ENCODE data around the gene IGFL3. TPM values are rescaled to one million over a fixed set of nuclear protein-coding genes. Genes with fewer than 3 reads are reported as not detected.
A peak's percentile ranks its signal among the peaks of the same experiment; 100 is the strongest.
"Not testable (repeated sequence)": the region's sequence is repeated elsewhere in the genome, so short reads cannot be mapped to it uniquely, and the experiment has no call there.

The IGFL3 gene
- total RNA-seq, 4 donors from 2014 or later, result not detected

DNA sequence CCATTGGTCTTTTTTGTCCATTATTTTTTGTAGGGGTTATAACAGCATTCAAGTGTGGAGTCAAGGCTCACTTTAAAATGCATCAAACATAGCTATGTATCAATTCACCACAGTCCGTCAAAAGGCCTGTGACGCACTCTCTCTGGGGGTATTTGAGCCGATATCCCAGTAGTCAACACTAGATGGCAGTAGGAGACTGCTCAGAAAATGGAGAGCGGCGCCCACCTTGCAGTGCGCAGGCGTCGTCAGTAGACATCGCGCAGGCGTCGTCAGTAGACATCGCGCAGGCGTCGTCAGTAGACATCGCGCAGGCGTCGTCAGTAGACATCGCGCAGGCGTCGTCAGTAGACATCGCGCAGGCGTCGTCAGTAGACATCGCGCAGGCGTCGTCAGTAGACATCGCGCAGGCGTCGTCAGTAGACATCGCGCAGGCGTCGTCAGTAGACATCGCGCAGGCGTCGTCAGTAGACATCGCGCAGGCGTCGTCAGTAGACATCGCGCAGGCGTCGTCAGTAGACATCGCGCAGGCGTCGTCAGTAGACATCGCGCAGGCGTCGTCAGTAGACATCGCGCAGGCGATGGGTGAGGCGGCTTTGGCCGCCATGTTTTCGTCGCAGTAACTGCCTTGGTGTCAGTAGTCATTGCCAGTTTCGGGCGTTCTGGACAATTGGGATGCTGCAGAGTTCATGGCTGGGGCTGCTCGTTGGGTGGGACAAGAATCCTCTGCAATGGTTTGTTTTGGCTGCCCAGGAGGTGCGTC, 45.7 kb downstream of the IGFL3 start:
- TF ChIP-seq, protein P1, sequence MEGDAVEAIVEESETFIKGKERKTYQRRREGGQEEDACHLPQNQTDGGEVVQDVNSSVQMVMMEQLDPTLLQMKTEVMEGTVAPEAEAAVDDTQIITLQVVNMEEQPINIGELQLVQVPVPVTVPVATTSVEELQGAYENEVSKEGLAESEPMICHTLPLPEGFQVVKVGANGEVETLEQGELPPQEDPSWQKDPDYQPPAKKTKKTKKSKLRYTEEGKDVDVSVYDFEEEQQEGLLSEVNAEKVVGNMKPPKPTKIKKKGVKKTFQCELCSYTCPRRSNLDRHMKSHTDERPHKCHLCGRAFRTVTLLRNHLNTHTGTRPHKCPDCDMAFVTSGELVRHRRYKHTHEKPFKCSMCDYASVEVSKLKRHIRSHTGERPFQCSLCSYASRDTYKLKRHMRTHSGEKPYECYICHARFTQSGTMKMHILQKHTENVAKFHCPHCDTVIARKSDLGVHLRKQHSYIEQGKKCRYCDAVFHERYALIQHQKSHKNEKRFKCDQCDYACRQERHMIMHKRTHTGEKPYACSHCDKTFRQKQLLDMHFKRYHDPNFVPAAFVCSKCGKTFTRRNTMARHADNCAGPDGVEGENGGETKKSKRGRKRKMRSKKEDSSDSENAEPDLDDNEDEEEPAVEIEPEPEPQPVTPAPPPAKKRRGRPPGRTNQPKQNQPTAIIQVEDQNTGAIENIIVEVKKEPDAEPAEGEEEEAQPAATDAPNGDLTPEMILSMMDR (IDR thresholded peaks at IDR 0.05 in 4 of 5, conservative IDR thresholded peaks at IDR 0.05 in 1 of 5), result peak in 4 of 5 experiments; percentile 14 to 32 (median 20)
- H3K27ac ChIP-seq; H3K4me3 ChIP-seq; H3K36me3 ChIP-seq; H3K4me1 ChIP-seq; ATAC-seq; H3K9me3 ChIP-seq; DNase-seq; in situ Hi-C loops (cut with MboI; ENCODE audit: low sequenced_read_pairs in 4 of 4); intact Hi-C loops (cut with DNase I; ENCODE audit: low total_unique reads): not testable (repeated sequence)
- peaks cover 48 to 57% (median 48%) of the 10 kb centered on the region in 3 donors for H3K27me3 ChIP-seq

DNA sequence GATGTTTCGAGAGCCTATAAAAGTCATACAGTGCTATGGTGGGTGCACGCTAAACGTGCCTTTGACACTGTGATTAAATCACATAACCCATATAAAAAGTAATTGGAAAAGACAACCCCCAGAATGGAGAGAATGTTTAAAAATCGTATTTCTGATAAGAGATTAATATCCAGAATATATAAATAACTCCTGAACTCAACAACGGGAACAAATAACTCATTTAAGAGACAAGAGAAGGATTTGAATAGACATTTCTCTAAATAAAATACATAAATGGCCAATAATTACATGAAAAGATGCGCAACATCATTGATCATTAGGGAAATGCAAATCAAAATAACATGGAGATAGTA, 46.7 kb downstream of the IGFL3 start:
- Histone ChIP-seq H3K4me3 (no peak overlapping the region), H3K36me3 (no peaks in the 10 kb centered on the region), H3K27me3 (peaks cover 48 to 58% (median 48%) of the 10 kb centered on the region in 3 donors), H3K4me1 (no peaks in the 10 kb centered on the region), H3K9me3 (no peaks in the 10 kb centered on the region), H3K27ac (no peak overlapping the region)
- in situ Hi-C loops (cut with MboI; ENCODE audit: low sequenced_read_pairs in 4 of 4) (no loop called here), intact Hi-C loops (cut with DNase I; ENCODE audit: low total_unique reads) (loop anchor here (2.0 kb wide), 1 partner anchor 49 kb away; no protein-coding TSS in a partner anchor)
- DNase-seq, result no peak
- TF ChIP-seq, protein P1 (IDR thresholded peaks at IDR 0.05 in 4 of 5, conservative IDR thresholded peaks at IDR 0.05 in 1 of 5), result no peak
- no peak for TF ChIP-seq POLR2A (IDR thresholded peaks at IDR 0.05)
- no peak for ATAC-seq

DNA sequence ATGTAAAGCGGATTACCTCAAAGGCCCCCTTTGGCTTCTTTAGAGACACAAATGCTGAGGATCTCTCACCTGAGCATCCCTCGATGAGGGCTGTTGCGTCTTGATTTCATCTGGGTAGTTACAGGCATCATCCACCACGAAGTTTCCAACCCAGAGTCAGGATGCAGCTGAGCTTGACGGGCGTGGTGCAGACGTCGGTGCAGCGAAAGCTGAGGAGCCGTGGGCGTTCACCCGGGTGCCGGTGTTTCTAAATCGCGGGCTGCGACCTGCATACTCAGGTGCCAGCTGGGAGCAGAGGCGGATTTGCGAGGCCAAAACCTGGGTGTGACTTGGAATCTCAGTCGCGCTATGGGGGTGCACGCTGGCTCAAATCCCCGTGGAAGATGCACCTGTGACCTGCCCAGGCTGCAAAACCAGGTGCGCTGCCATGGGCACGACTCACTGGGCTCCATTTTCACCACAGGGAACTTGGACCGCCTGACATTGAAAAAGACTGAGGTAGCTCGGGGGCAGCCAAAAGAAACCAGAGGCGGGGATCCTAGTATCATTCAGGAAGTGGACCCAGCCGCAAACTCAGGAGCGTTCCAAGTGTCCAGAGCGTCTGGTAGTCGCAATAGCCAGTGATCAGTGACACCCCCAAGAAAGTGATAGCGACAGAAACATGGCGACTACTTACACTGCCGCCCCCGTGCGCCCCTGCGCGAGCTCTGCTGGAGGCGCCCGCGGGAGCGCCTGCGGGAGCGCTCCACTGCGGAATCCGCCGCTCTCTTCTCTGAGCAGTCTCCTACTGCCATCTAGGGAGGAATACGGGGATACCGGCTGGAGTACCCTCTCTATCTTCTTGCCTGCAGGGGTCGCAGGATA, 47.3 kb downstream of the IGFL3 start:
- no peaks in the 10 kb centered on the region for H3K4me1 ChIP-seq
- H3K4me3 ChIP-seq, result no peak overlapping the region
- DNase-seq, result no peak
- no peak for TF ChIP-seq POLR2A (IDR thresholded peaks at IDR 0.05)
- TF ChIP-seq, protein P1 (IDR thresholded peaks at IDR 0.05 in 4 of 5, conservative IDR thresholded peaks at IDR 0.05 in 1 of 5), result peak in 3 of 5 experiments; percentile 26 to 39 (median 33)
- no peaks in the 10 kb centered on the region for H3K36me3 ChIP-seq
- intact Hi-C loops (cut with DNase I; ENCODE audit: low total_unique reads), result loop anchor here (2.0 kb wide), 1 partner anchor 48 kb away; no protein-coding TSS in a partner anchor
- no peak for ATAC-seq
- no peaks in the 10 kb centered on the region for H3K9me3 ChIP-seq
- in situ Hi-C loops (cut with MboI; ENCODE audit: low sequenced_read_pairs in 4 of 4), result no loop called here
- H3K27me3 ChIP-seq, result peaks cover 48 to 60% (median 48%) of the 10 kb centered on the region in 3 donors
- H3K27ac ChIP-seq, result no peak overlapping the region

DNA sequence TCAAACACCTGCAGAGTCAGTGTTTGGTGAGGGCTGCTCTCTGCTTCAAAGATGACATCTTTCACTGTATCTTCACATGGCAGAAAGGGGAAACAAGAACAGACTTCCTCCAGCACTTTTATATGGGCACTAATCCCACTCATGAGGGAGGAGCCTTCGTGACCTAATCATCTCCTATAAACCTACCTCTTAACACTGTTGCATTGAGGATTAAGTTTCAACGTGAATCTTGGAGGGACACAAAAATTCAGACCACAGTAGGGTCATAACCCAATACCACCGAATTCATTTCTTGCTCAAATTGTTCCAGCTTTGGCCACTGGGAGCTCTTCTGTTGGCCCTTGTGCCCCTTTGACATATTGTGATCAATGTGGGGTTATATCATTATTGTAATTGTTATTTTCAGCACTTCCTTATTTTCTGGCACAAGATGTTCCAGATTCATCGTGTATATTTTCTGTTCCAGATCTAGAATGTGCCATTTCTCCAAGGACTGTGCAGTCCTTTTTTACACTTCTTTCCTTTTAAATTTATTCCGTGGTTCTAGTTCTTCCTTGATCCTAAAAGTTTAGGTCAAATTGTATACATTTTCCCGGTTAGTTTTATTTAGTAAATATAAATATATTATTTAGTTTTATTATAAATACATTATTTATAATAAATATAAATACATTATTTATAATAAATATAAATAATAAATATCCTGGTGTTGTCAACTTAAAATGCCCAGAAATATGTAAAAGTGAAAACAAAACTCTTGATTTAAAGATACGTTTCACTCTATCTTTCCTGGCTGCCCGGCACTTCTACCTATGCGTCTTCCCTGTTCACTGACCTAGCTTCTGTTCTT, 48.2 kb downstream of the IGFL3 start:
- peaks cover 48 to 53% (median 50%) of the 10 kb centered on the region in 3 donors for H3K27me3 ChIP-seq
- no peak overlapping the region for H3K4me3 ChIP-seq
- intact Hi-C loops (cut with DNase I; ENCODE audit: low total_unique reads), result loop anchor here (2.0 kb wide), 1 partner anchor 47 kb away; no protein-coding TSS in a partner anchor

More for the DNA sequence above, 48.2 kb downstream of the IGFL3 start:
- DNase-seq (no peak), ATAC-seq (no peak)
- Histone ChIP-seq H3K36me3 (no peaks in the 10 kb centered on the region), H3K4me1 (no peaks in the 10 kb centered on the region), H3K27ac (no peak overlapping the region), H3K9me3 (no peaks in the 10 kb centered on the region)
- no peak for TF ChIP-seq POLR2A (IDR thresholded peaks at IDR 0.05)
- TF ChIP-seq, protein P1 (IDR thresholded peaks at IDR 0.05 in 4 of 5, conservative IDR thresholded peaks at IDR 0.05 in 1 of 5), result no peak
- in situ Hi-C loops (cut with MboI; ENCODE audit: low sequenced_read_pairs in 4 of 4), result no loop called here

Measured in gastrocnemius medialis (tissue), 4 donors.